IMR-90 (cell line): ENCODE measurements around the gene MAN2A2. TPM values are rescaled to one million over a fixed set of nuclear protein-coding genes. Genes with fewer than 3 reads are reported as not detected.

Experiments used
- ATAC-seq: fragments of 200-7000 bp; cut with Tn5 transposase; 2 replicates; pipeline ENCODE4 v1.9.1; 2020; ENCODE audit warnings: low read depth, mild to moderate bottlenecking, moderate library complexity
- BruUV-seq: library from RNA; stranded (reverse); fragments of 400-500 nt; replicated peaks from 2 replicates; lab custom pipeline; 2021; lab: Mats Ljungman, UMichigan
- CTCF ChIA-PET: fragments of 300-600 bp; formaldehyde crosslinking; extraction: SDS; loops from one replicate; lab custom pipeline; 2021; ENCODE audit warnings: antibody characterized with exemption; lab: Yijun Ruan, JAX
- POLR2A ChIA-PET: fragments of 300-600 bp; sonication (Branson Sonifier 250); formaldehyde crosslinking; loops from one replicate; lab custom pipeline; 2022; ENCODE audit warnings: antibody characterized with exemption; ENCODE audit not compliant: unreplicated experiment; lab: Charles Lee
- DNase-seq: peaks from one replicate; pipeline ENCODE4 v3.0.0; 2013
- H2AFZ ChIP-seq: replicated peaks from 2 replicates; pipeline ENCODE3; 2013; ENCODE audit warnings: low read length, mild to moderate bottlenecking; ENCODE audit not compliant: poor library complexity
- H2AK5ac ChIP-seq: 2 replicates; pipeline ENCODE4 v1.6.1; 2013; ENCODE audit warnings: low read depth, low read length, inconsistent platforms
- H2AK9ac ChIP-seq: replicated peaks from 2 replicates; pipeline ENCODE3; 2013; ENCODE audit warnings: mild to moderate bottlenecking, low read depth, low read length, moderate library complexity; ENCODE audit not compliant: poor library complexity
- H2BK120ac ChIP-seq: 2 replicates; pipeline ENCODE4 v1.6.1; 2013; ENCODE audit warnings: low read depth, low read length, inconsistent platforms
- H2BK15ac ChIP-seq: 3 replicates; pipeline ENCODE4 v1.6.1; 2013; ENCODE audit warnings: low read depth, low read length, inconsistent platforms
- H2BK20ac ChIP-seq: 2 replicates; pipeline ENCODE4 v1.6.1; 2013; ENCODE audit warnings: low read depth, mild to moderate bottlenecking, inconsistent platforms, low read length, moderate library complexity
- H2BK5ac ChIP-seq: 2 replicates; pipeline ENCODE4 v1.6.1; 2013; ENCODE audit warnings: mild to moderate bottlenecking, low read depth, low read length, inconsistent platforms; ENCODE audit not compliant: poor library complexity, severe bottlenecking
- H3K14ac ChIP-seq: replicated peaks from 2 replicates; pipeline ENCODE4 v1.6.1; 2013; ENCODE audit warnings: low read depth, low read length, inconsistent platforms
- H3K18ac ChIP-seq: 2 replicates; pipeline ENCODE4 v1.6.1; 2013; ENCODE audit warnings: low read depth, low read length, control low read depth
- H3K23ac ChIP-seq: 2 replicates; pipeline ENCODE4 v1.6.1; 2013; ENCODE audit warnings: low read depth, low read length, inconsistent platforms
- H3K27ac ChIP-seq: 2 replicates; pipeline ENCODE4 v1.5.1; 2013; ENCODE audit warnings: mild to moderate bottlenecking, control low read depth, low read length; ENCODE audit not compliant: insufficient read depth
- H3K27me3 ChIP-seq: 2 replicates; pipeline ENCODE4 v1.6.1; 2013; ENCODE audit warnings: low read length; ENCODE audit not compliant: control insufficient read depth, insufficient read depth
- H3K36me3 ChIP-seq: 2 replicates; pipeline ENCODE4 v1.6.1; 2013; ENCODE audit warnings: low read length, mixed read lengths; ENCODE audit not compliant: control insufficient read depth, insufficient read depth
- H3K4ac ChIP-seq: 2 replicates; pipeline ENCODE4 v1.6.1; 2013; ENCODE audit warnings: low read depth, low read length, inconsistent platforms
- H3K4me1 ChIP-seq: 2 replicates; pipeline ENCODE4 v1.6.1; 2013; ENCODE audit warnings: low read length, mixed read lengths; ENCODE audit not compliant: control insufficient read depth, insufficient read depth
- H3K4me2 ChIP-seq: 2 replicates; pipeline ENCODE4 v1.6.1; 2013; ENCODE audit warnings: low read depth, mild to moderate bottlenecking, control low read depth, low read length, moderate library complexity
- H3K4me3 ChIP-seq: 2 replicates; pipeline ENCODE4 v1.5.1; 2013; ENCODE audit warnings: low read depth, mild to moderate bottlenecking, control low read depth, low read length, moderate library complexity; ENCODE audit not compliant: insufficient read depth
- H3K56ac ChIP-seq: 2 replicates; pipeline ENCODE4 v1.6.1; 2013; ENCODE audit warnings: low read length, inconsistent platforms; ENCODE audit not compliant: insufficient read depth; ENCODE audit errors: extremely low read depth
- H3K79me1 ChIP-seq, 2 experiments: 2 replicates each; pipeline ENCODE4 v1.6.1; 2013; ENCODE audit warnings: low read length in 2 of 2, inconsistent platforms in 1 of 2, low read depth in 1 of 2
- H3K9ac ChIP-seq: 2 replicates; pipeline ENCODE4 v1.6.1; 2013; ENCODE audit warnings: low read depth, low read length, control low read depth
- H3K9me1 ChIP-seq: 2 replicates; pipeline ENCODE4 v1.6.1; 2013; ENCODE audit warnings: low read length, inconsistent platforms; ENCODE audit not compliant: insufficient read depth
- H3K9me3 ChIP-seq: 2 replicates; pipeline ENCODE4 v1.6.1; 2013; ENCODE audit warnings: low read length; ENCODE audit not compliant: control insufficient read depth, insufficient read depth
- H4K20me1 ChIP-seq: 2 replicates; pipeline ENCODE4 v1.6.1; 2013; ENCODE audit warnings: low read length, inconsistent platforms; ENCODE audit not compliant: insufficient read depth
- H4K5ac ChIP-seq: 2 replicates; pipeline ENCODE4 v1.6.1; 2013; ENCODE audit warnings: mild to moderate bottlenecking, low read depth, low read length, control low read depth
- H4K8ac ChIP-seq, 2 experiments: 2 replicates each; pipeline ENCODE4 v1.6.1; 2013; ENCODE audit warnings: low read depth in 2 of 2, low read length in 2 of 2, control low read depth in 1 of 2, inconsistent platforms in 1 of 2
- H4K91ac ChIP-seq: 2 replicates; pipeline ENCODE4 v1.6.1; 2013; ENCODE audit warnings: low read depth, low read length, inconsistent platforms; ENCODE audit not compliant: insufficient read depth
- BHLHE40 ChIP-seq: fragments of 150-350 bp; IDR thresholded peaks from 2 replicates; pipeline ENCODE4 v1.6.1; 2016; ENCODE audit warnings: mild to moderate bottlenecking, low read depth, low read length
- CEBPB ChIP-seq: IDR thresholded peaks from 2 replicates; pipeline ENCODE4 v1.6.1; 2012; ENCODE audit warnings: low read depth, low read length, improper control_type of control experiment
- CHD1 ChIP-seq: IDR thresholded peaks from 2 replicates; pipeline ENCODE4 v1.6.1; 2012; ENCODE audit warnings: low read depth, low read length, improper control_type of control experiment
- ELK1 ChIP-seq: fragments of 150-350 bp; IDR thresholded peaks from 2 replicates; pipeline ENCODE4 v1.6.1; 2016; ENCODE audit warnings: low read depth, mild to moderate bottlenecking, low read length, moderate library complexity, borderline replicate concordance
- FOS ChIP-seq: fragments of 150-350 bp; IDR thresholded peaks from 2 replicates; pipeline ENCODE4 v1.6.1; 2016; ENCODE audit warnings: low read depth, low read length
- MAFK ChIP-seq: IDR thresholded peaks from 2 replicates; pipeline ENCODE4 v1.6.1; 2012; ENCODE audit warnings: low read depth, low read length, improper control_type of control experiment
- MAZ ChIP-seq: IDR thresholded peaks from 2 replicates; pipeline ENCODE4 v1.6.1; 2012; ENCODE audit warnings: low read depth, mild to moderate bottlenecking, low read length, improper control_type of control experiment, moderate library complexity, borderline replicate concordance
- MXI1 ChIP-seq: IDR thresholded peaks from 2 replicates; pipeline ENCODE4 v1.6.1; 2012; ENCODE audit warnings: low read depth, mild to moderate bottlenecking, low read length, moderate library complexity, borderline replicate concordance
- NFE2L2 ChIP-seq: fragments of 150-350 bp; IDR thresholded peaks from 2 replicates; pipeline ENCODE4 v1.6.1; 2016; ENCODE audit warnings: low read depth, mild to moderate bottlenecking, low read length
- POLR2A ChIP-seq: IDR thresholded peaks from 2 replicates; pipeline ENCODE4 v1.6.1; 2012; ENCODE audit warnings: mild to moderate bottlenecking, low read depth, low read length
- RAD21 ChIP-seq: IDR thresholded peaks from 2 replicates; pipeline ENCODE4 v1.6.1; 2012; ENCODE audit warnings: low read length, improper control_type of control experiment
- RCOR1 ChIP-seq: IDR thresholded peaks from 2 replicates; pipeline ENCODE4 v1.6.1; 2012; ENCODE audit warnings: mild to moderate bottlenecking, low read length, improper control_type of control experiment; ENCODE audit not compliant: insufficient replicate concordance
- RFX5 ChIP-seq: IDR thresholded peaks from 2 replicates; pipeline ENCODE4 v1.8.0; 2012; ENCODE audit warnings: low read depth, mild to moderate bottlenecking, low read length, moderate library complexity
- SMC3 ChIP-seq: fragments of 150-350 bp; IDR thresholded peaks from 2 replicates; pipeline ENCODE4 v1.6.1; 2016; ENCODE audit warnings: low read depth, mild to moderate bottlenecking, antibody characterized with exemption, low read length, moderate library complexity
- WGBS, 2 experiments: methylation state at CpG; one replicate each; pipeline versions ENCODE4 v1.1.5 to v1.1.7; 2013; ENCODE audit warnings: missing lambda C conversion rate in 2 of 2; ENCODE audit not compliant: insufficient read length in 1 of 2; ENCODE audit errors: extremely low coverage in 2 of 2; 5-methylcytosine and 5-hydroxymethylcytosine counted together
- dilution Hi-C: fragments of 300-500 bp; cut with HindIII; formaldehyde crosslinking; loops from one replicate; pipeline ENCODE4 v1.14.3; 2018; ENCODE audit warnings: low sequenced_read_pairs; ENCODE audit not compliant: unreplicated experiment
- in situ Hi-C: fragments of 300-500 bp; cut with MboI; formaldehyde crosslinking; loops from 3 replicates; pipeline ENCODE4 v1.14.3; 2019; ENCODE audit warnings: low sequenced_read_pairs, inconsistent platforms, mixed read lengths
- intact Hi-C: fragments of 100-400 bp; cut with micrococcal nuclease; formaldehyde crosslinking; loops from 2 replicates; pipeline ENCODE4 v1.10.0; 2022
- polyA plus RNA-seq, 3 experiments: library from polyadenylated mRNA; depleted of rRNA; stranded (reverse); fragments of >200 nt; gene quantifications; 2 replicates each; pipeline ENCODE4 v1.2.3, GENCODE V29; 2012; ENCODE audit warnings: low replicate concordance in 1 of 3
- total RNA-seq: library from RNA; depleted of rRNA; stranded (reverse); fragments of >200 nt; gene quantifications from 2 replicates; pipeline ENCODE4 v1.2.3, GENCODE V29; 2012
- TF ChIP-seq, protein P1 (sequence below): fragments of 150-350 bp; IDR thresholded peaks from 2 replicates; pipeline ENCODE4 v1.6.1; 2017; ENCODE audit warnings: mild to moderate bottlenecking, antibody characterized with exemption, low read length, low read depth
- TF ChIP-seq, protein P2 (sequence below): conservative IDR thresholded peaks from 2 replicates; pipeline ENCODE4 v1.5.1; 2012; ENCODE audit warnings: mild to moderate bottlenecking, low read depth, low read length, improper control_type of control experiment

The MAN2A2 gene
- total and polyA plus RNA-seq, 2 of the 4 experiments (the other 2 are of a cell fraction): 3.4 to 52.5 TPM

- Histone ChIP-seq H2BK5ac (no peak overlapping the region), H4K5ac (no peak overlapping the region), H3K9ac (no peak overlapping the region), H2AK5ac (no peak overlapping the region), H2BK15ac (no peak overlapping the region), H3K9me1 (no peaks in the 10 kb centered on the region), H2BK20ac (no peak overlapping the region), H4K8ac (no peak overlapping the region), H2BK120ac (no peak overlapping the region), H3K4me2 (no peak overlapping the region), H3K23ac (no peak overlapping the region), H3K18ac (no peak overlapping the region), H3K9me3 (no peaks in the 10 kb centered on the region), H3K79me1 (peaks cover 6 to 38% of the 10 kb centered on the region in 2 experiments), H2AK9ac (no peak overlapping the region), H3K56ac (no peak overlapping the region), H3K4ac (no peak overlapping the region), H3K4me1 (peaks cover 6% of the 10 kb centered on the region), H2AFZ (no peak overlapping the region), H3K14ac (no peak overlapping the region), H4K91ac (no peak overlapping the region), H3K36me3 (peaks cover 20% of the 10 kb centered on the region), H4K20me1 (no peaks in the 10 kb centered on the region; the same call in 1 of the 2 replicates), H3K27ac (no peak overlapping the region), H3K27me3 (no peaks in the 10 kb centered on the region), H3K4me3 (no peak overlapping the region)
- TF ChIP-seq, protein P1, sequence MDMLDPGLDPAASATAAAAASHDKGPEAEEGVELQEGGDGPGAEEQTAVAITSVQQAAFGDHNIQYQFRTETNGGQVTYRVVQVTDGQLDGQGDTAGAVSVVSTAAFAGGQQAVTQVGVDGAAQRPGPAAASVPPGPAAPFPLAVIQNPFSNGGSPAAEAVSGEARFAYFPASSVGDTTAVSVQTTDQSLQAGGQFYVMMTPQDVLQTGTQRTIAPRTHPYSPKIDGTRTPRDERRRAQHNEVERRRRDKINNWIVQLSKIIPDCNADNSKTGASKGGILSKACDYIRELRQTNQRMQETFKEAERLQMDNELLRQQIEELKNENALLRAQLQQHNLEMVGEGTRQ: no peak
- TF ChIP-seq BHLHE40 (no peak), MAFK (no peak), CEBPB (no peak), RAD21 (no peak), POLR2A (no peak), MAZ (no peak), ELK1 (no peak), RCOR1 (no peak), NFE2L2 (no peak), SMC3 (no peak), RFX5 (no peak), CHD1 (no peak), MXI1 (no peak), FOS (no peak)
- TF ChIP-seq, protein P2, sequence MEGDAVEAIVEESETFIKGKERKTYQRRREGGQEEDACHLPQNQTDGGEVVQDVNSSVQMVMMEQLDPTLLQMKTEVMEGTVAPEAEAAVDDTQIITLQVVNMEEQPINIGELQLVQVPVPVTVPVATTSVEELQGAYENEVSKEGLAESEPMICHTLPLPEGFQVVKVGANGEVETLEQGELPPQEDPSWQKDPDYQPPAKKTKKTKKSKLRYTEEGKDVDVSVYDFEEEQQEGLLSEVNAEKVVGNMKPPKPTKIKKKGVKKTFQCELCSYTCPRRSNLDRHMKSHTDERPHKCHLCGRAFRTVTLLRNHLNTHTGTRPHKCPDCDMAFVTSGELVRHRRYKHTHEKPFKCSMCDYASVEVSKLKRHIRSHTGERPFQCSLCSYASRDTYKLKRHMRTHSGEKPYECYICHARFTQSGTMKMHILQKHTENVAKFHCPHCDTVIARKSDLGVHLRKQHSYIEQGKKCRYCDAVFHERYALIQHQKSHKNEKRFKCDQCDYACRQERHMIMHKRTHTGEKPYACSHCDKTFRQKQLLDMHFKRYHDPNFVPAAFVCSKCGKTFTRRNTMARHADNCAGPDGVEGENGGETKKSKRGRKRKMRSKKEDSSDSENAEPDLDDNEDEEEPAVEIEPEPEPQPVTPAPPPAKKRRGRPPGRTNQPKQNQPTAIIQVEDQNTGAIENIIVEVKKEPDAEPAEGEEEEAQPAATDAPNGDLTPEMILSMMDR: no peak
- ATAC-seq (no peak), DNase-seq (no peak)
- intact Hi-C loops (no loop called here), dilution Hi-C loops (no loop called here), in situ Hi-C loops (loop anchor here (10.0 kb wide), 1 partner anchor 316 kb away; no protein-coding TSS in a partner anchor)
- CTCF ChIA-PET: interaction anchor here (0.6 to 0.7 kb wide), 2 partner anchors 15 to 1925 kb away, joined by 3 read pairs; no protein-coding TSS in a partner anchor
- no TSS peak for BruUV-seq
- POLR2A ChIA-PET: no interaction called here
- 83% methylated on average over 2 of the region's 8 CpGs; no CpG with 5 or more reads in 1 of the 2 experiments for WGBS, 2 experiments
These were observed 56.0 kb downstream of the MAN2A2 start for GRCh38 chr15:90959028-90959595.
